HepG2 (cell line): ENCODE data around the gene TBC1D10A. TPM values are rescaled to one million over a fixed set of nuclear protein-coding genes. Genes with fewer than 3 reads are reported as not detected.

Experiments
- ATAC-seq: fragments of 200-7000 bp; cut with Tn5 transposase; 3 replicates; pipeline ENCODE4 v1.9.1; 2020; ENCODE audit warnings: mild to moderate bottlenecking, moderate library complexity
- BruUV-seq: library from RNA; stranded (reverse); fragments of 400-500 nt; replicated peaks from 2 replicates; lab custom pipeline; 2021; lab: Mats Ljungman, UMichigan
- CTCF ChIA-PET: fragments of 300-600 bp; formaldehyde crosslinking; extraction: SDS; loops from one replicate; lab custom pipeline; 2021; ENCODE audit warnings: low total read pairs, inconsistent platforms, low intra/inter-chr PET ratio; lab: Yijun Ruan, JAX
- POLR2A ChIA-PET: fragments of 350-600 bp; sonication (Branson Sonifier 250); formaldehyde crosslinking; loops from one replicate; lab custom pipeline; 2020; ENCODE audit warnings: antibody characterized with exemption, inconsistent platforms; lab: Yijun Ruan, JAX
- DNase-seq: peaks from one replicate; pipeline ENCODE4 v3.0.0-alpha.2; 2015; ENCODE audit warnings: low spot score
- FAIRE-seq: peaks from 3 replicates; lab custom pipeline; 2011; peaks lifted over from hg19 to GRCh38; lab: Jason Lieb, UNC
- H2AFZ ChIP-seq: one replicate; pipeline ENCODE4 v1.6.1; 2011; ENCODE audit warnings: low read length, inconsistent platforms
- H3K27ac ChIP-seq: fragments of 300-600 bp; 3 replicates; pipeline ENCODE4 v1.8.0; 2011; ENCODE audit warnings: mixed run types, mild to moderate bottlenecking, mixed read lengths, low read length, inconsistent platforms; ENCODE audit not compliant: insufficient read depth; ENCODE audit errors: extremely low read length
- H3K27me3 ChIP-seq, 2 experiments: fragments of 200-600 bp in 1 of 2; 2 replicates in 1 of 2; 3 replicates in 1 of 2; pipeline versions ENCODE4 v1.6.0 to v1.8.0; 2011; ENCODE audit warnings: low read length in 2 of 2, mild to moderate bottlenecking in 2 of 2, moderate library complexity in 2 of 2, inconsistent platforms in 1 of 2; ENCODE audit not compliant: insufficient read depth in 2 of 2, control insufficient read depth in 1 of 2
- H3K36me3 ChIP-seq, 2 experiments: fragments of 200-600 bp in 1 of 2; replicated peaks in 1 of 2; 2 replicates in 1 of 2; 3 replicates in 1 of 2; pipeline versions ENCODE4 v1.5.1 to v1.8.0; 2011; ENCODE audit warnings: low read length in 2 of 2, inconsistent platforms in 1 of 2; ENCODE audit not compliant: insufficient read depth in 2 of 2, control insufficient read depth in 1 of 2
- H3K4me1 ChIP-seq: 2 replicates; pipeline ENCODE4 v1.5.1; 2012; ENCODE audit warnings: low read length, inconsistent platforms; ENCODE audit not compliant: insufficient read depth
- H3K4me2 ChIP-seq: 2 replicates; pipeline ENCODE4 v1.6.0; 2011; ENCODE audit warnings: low read depth, low read length, inconsistent platforms
- H3K4me3 ChIP-seq, 3 experiments: fragments of 200-600 bp in 1 of 3; sonication (generic), shearing (Covaris generic) in 1 of 3; replicated peaks in 1 of 3; 2 replicates each; pipeline ENCODE4 v1.5.1; 2011 to 2016; ENCODE audit warnings: low read length in 3 of 3, inconsistent platforms in 2 of 3, low read depth in 2 of 3, mild to moderate bottlenecking in 2 of 3, control low read depth in 1 of 3, mixed read lengths in 1 of 3; ENCODE audit not compliant: insufficient read depth in 1 of 3
- H3K79me2 ChIP-seq: one replicate; pipeline ENCODE4 v1.6.1; 2011; ENCODE audit warnings: low read length, inconsistent platforms; ENCODE audit not compliant: insufficient read depth
- H3K9ac ChIP-seq: 2 replicates; pipeline ENCODE4 v1.6.0; 2011; ENCODE audit warnings: mild to moderate bottlenecking, low read depth, low read length, inconsistent platforms; ENCODE audit not compliant: insufficient read depth
- H3K9me3 ChIP-seq: 2 replicates; pipeline ENCODE4 v1.5.1; 2012; ENCODE audit warnings: mild to moderate bottlenecking, low read length
- H4K20me1 ChIP-seq: 2 replicates; pipeline ENCODE4 v1.6.0; 2011; ENCODE audit warnings: inconsistent platforms, mild to moderate bottlenecking, low read length, moderate library complexity; ENCODE audit not compliant: insufficient read depth
- BCL6 ChIP-seq: IDR thresholded peaks from 2 replicates; pipeline ENCODE4 v1.6.1; 2016; ENCODE audit warnings: missing genetic modification reagents, missing compliant biosample characterization
- KAT8 ChIP-seq: IDR thresholded peaks from 2 replicates; pipeline ENCODE4 v1.6.1; 2016; ENCODE audit warnings: missing genetic modification reagents, missing compliant biosample characterization
- KMT2A ChIP-seq: sonication (generic); formaldehyde crosslinking; IDR thresholded peaks from 2 replicates; pipeline ENCODE4 v1.4.0; 2020; ENCODE audit warnings: missing genetic modification reagents
- MBNL3 ChIP-seq: fragments of 250-450 bp; sonication (Bioruptor Pico); conservative IDR thresholded peaks from 2 replicates; pipeline ENCODE4 v1.8.0; 2022; ENCODE audit warnings: mild to moderate bottlenecking, inconsistent platforms
- MED13 ChIP-seq: sonication (generic); formaldehyde crosslinking; IDR thresholded peaks from 2 replicates; pipeline ENCODE4 v1.5.0; 2020; ENCODE audit warnings: missing genetic modification reagents
- ZKSCAN8 ChIP-seq: IDR thresholded peaks from 2 replicates; pipeline ENCODE4 v1.6.1; 2016; ENCODE audit warnings: borderline replicate concordance, missing genetic modification reagents, missing compliant biosample characterization
- ZMAT3 ChIP-seq: sonication (generic); formaldehyde crosslinking; conservative IDR thresholded peaks from 2 replicates; pipeline ENCODE4 v1.7.0; 2021; ENCODE audit warnings: missing genetic modification reagents
- ZNF121 ChIP-seq: sonication (generic); formaldehyde crosslinking; IDR thresholded peaks from 2 replicates; pipeline ENCODE4 v1.5.0; 2020; ENCODE audit warnings: mild to moderate bottlenecking, missing genetic modification reagents
- ZNF441 ChIP-seq: sonication (generic); formaldehyde crosslinking; IDR thresholded peaks from 2 replicates; pipeline ENCODE4 v1.7.0; 2021; ENCODE audit warnings: missing genetic modification reagents, borderline replicate concordance
- ZNF749 ChIP-seq: sonication (generic); formaldehyde crosslinking; IDR thresholded peaks from 2 replicates; pipeline ENCODE4 v1.8.0; 2022; ENCODE audit warnings: mild to moderate bottlenecking, missing genetic modification reagents, moderate library complexity, borderline replicate concordance
- WGBS: methylation state at CpG from one replicate; pipeline ENCODE4 v1.1.6; 2017; ENCODE audit warnings: low lambda C conversion rate; 5-methylcytosine and 5-hydroxymethylcytosine counted together
- in situ Hi-C: cut with HindIII; loops from 2 replicates; pipeline ENCODE4 v1.10.0; 2017; ENCODE audit warnings: low pct_unique_long_range_greater_than_20kb; ENCODE audit not compliant: extremely low pct_ligation_motif_present
- intact Hi-C: fragments of 100-400 bp; cut with micrococcal nuclease; formaldehyde crosslinking; loops from one replicate; pipeline ENCODE4 v1.10.0; 2022; ENCODE audit not compliant: unreplicated experiment
- polyA plus RNA-seq, 8 experiments: library from polyadenylated mRNA; depleted of rRNA in 3 of 8; stranded (reverse) in 7 of 8; unstranded in 1 of 8; fragments of >200 nt; fragmentation: Illumina TruSeq in 4 of 8; extraction: Trizol in 4 of 8; gene quantifications; 2 replicates each; pipeline versions ENCODE4 v1.2.1 to v1.2.3, GENCODE V29; 2011 to 2016; ENCODE audit warnings: low read depth in 4 of 8, missing spikeins in 1 of 8, mixed read lengths in 1 of 8; ENCODE audit not compliant: insufficient read depth in 1 of 8
- total RNA-seq, 5 experiments: library from RNA; depleted of rRNA; stranded (reverse); fragments of >200 nt; fragmentation: Illumina TruSeq; extraction: Trizol; gene quantifications; 2 replicates each; pipeline ENCODE4 v1.2.3, GENCODE V29; 2016; ENCODE audit warnings: low read depth in 1 of 5
- TF ChIP-seq, protein P1 (sequence below): sonication (generic); formaldehyde crosslinking; IDR thresholded peaks from 2 replicates; pipeline ENCODE4 v1.4.0; 2020; ENCODE audit warnings: missing genetic modification reagents
- TF ChIP-seq, protein P2 (sequence below): IDR thresholded peaks from 2 replicates; pipeline ENCODE4 v1.6.1; 2016; ENCODE audit warnings: missing genetic modification reagents, missing compliant biosample characterization

Gene TBC1D10A
- total and polyA plus RNA-seq, 2 of the 13 experiments (the other 11 are each of a cell fraction or from before 2014, with no cell fraction given): 4.2 to 4.9 TPM

DNA sequence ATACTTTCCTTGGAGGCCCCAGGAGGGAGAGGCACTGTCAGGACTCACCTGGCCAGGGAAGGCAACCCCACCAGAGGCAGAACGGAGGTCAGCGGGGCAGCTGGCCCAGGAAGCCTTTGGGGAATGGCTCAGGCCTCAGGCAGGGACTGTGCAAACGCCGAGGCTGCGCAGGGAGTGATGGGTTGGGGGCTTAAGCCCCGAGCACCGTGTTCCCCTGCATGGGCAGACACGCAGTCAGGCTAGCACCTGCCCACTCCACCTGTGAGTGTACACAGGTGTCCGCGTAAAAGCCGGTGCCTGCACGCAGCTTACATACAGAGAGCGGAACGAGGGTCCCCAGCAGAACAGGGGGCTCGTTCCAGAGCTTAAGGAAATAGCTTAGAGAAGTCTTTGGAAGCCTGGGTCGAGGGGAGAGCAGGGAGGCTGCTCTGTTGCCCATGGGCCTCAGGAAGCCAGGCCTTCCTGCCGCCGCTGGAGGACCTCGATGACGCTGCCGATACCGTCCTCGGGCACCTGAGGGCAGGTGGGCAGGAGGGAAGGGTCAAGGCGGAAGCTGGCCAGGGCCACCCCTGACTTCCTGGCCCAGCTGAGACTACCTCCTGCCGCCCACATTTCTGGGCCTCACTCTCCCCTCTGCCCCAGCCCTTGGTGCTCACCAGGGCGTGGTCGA lies 41.4 kb downstream of the TBC1D10A start:
- Histone ChIP-seq H3K27me3 (no peaks in the 10 kb centered on the region; a peak in 1 of 5 replicates), H3K27ac (no peak overlapping the region), H2AFZ (no peak overlapping the region), H3K79me2 (no peaks in the 10 kb centered on the region), H3K4me3 (no peak overlapping the region), H4K20me1 (no peaks in the 10 kb centered on the region), H3K4me1 (peaks cover 17% of the 10 kb centered on the region), H3K36me3 (no peaks in the 10 kb centered on the region), H3K4me2 (no peak overlapping the region), H3K9me3 (no peaks in the 10 kb centered on the region), H3K9ac (no peak overlapping the region)
- DNase-seq (no peak), FAIRE-seq (no peak), ATAC-seq (no peak)
- ChIA-PET CTCF (interaction anchor here (4.0 kb wide), 1 partner anchor 22 kb away, joined by 20 read pairs; no protein-coding TSS in a partner anchor), POLR2A (no interaction called here)
- no TSS peak for BruUV-seq
- WGBS: 80% methylated on average over 18 of the region's 27 CpGs
- TF ChIP-seq KAT8 (no peak), MBNL3 (CRISPR knock-in tag) (no peak), MED13 (no peak), ZNF749 (CRISPR knock-in tag) (no peak), ZMAT3 (CRISPR knock-in tag) (no peak), ZKSCAN8 (CRISPR knock-in tag) (no peak), KMT2A (no peak), ZNF121 (CRISPR knock-in tag) (no peak), BCL6 (CRISPR knock-in tag) (no peak), ZNF441 (CRISPR knock-in tag) (no peak)
- TF ChIP-seq, protein P1, sequence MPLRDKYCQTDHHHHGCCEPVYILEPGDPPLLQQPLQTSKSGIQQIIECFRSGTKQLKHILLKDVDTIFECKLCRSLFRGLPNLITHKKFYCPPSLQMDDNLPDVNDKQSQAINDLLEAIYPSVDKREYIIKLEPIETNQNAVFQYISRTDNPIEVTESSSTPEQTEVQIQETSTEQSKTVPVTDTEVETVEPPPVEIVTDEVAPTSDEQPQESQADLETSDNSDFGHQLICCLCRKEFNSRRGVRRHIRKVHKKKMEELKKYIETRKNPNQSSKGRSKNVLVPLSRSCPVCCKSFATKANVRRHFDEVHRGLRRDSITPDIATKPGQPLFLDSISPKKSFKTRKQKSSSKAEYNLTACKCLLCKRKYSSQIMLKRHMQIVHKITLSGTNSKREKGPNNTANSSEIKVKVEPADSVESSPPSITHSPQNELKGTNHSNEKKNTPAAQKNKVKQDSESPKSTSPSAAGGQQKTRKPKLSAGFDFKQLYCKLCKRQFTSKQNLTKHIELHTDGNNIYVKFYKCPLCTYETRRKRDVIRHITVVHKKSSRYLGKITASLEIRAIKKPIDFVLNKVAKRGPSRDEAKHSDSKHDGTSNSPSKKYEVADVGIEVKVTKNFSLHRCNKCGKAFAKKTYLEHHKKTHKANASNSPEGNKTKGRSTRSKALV: no peak
- TF ChIP-seq, protein P2, sequence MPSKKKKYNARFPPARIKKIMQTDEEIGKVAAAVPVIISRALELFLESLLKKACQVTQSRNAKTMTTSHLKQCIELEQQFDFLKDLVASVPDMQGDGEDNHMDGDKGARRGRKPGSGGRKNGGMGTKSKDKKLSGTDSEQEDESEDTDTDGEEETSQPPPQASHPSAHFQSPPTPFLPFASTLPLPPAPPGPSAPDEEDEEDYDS (CRISPR knock-in tag): no peak
- in situ Hi-C loops: loop anchor here (5.0 kb wide), 1 partner anchor 102 kb away; the partner anchor contains the start of gene RNF215
- intact Hi-C loops: no loop called here
